HFFc6 (cell line): ENCODE measurements around the gene HBEGF. TPM values are rescaled to one million over a fixed set of nuclear protein-coding genes. Genes with fewer than 3 reads are reported as not detected.

ENCODE experiments used
- DNase-seq: peaks from one replicate; pipeline ENCODE4 v3.0.0-alpha.2; 2018
- H3K27ac Mint-ChIP-seq: 2 replicates; pipeline ENCODE4 v1.8.0; 2020; ENCODE audit warnings: mild to moderate bottlenecking, mixed read lengths
- H3K27me3 Mint-ChIP-seq: 2 replicates; pipeline ENCODE4 v1.8.0; 2021; ENCODE audit warnings: mild to moderate bottlenecking, moderate library complexity, mixed read lengths; ENCODE audit not compliant: insufficient read depth
- H3K36me3 Mint-ChIP-seq: 2 replicates; pipeline ENCODE4 v1.8.0; 2021; ENCODE audit warnings: low read depth, mixed read lengths
- H3K4me1 Mint-ChIP-seq: 2 replicates; pipeline ENCODE4 v1.8.0; 2020; ENCODE audit warnings: low read depth, mixed read lengths
- H3K4me3 Mint-ChIP-seq: 2 replicates; pipeline ENCODE4 v1.8.0; 2020; ENCODE audit warnings: mild to moderate bottlenecking, moderate library complexity, mixed read lengths
- H3K9me3 Mint-ChIP-seq: 2 replicates; pipeline ENCODE4 v1.8.0; 2020; ENCODE audit warnings: mild to moderate bottlenecking, mixed read lengths
- total RNA-seq, 6 experiments: library from RNA; stranded (reverse); fragmentation: NEBNext Ultra II Directional; extraction: Animal tissue kit (Norgen Biotek cat#: 25700); gene quantifications; 2 replicates in 1 of 6; 3 replicates in 5 of 6; pipeline ENCODE4 v1.2.3, GENCODE V29; 2021
- TF ChIP-seq, protein P1 (sequence below): fragments of 200-600 bp; sonication (generic); IDR thresholded peaks from 2 replicates; pipeline ENCODE4 v1.5.0; 2021; ENCODE audit warnings: antibody characterized with exemption, mild to moderate bottlenecking

HBEGF gene
- total RNA-seq, 6 experiments from 2014 or later = 5.6 to 10.2 (median 6.9) TPM

DNA sequence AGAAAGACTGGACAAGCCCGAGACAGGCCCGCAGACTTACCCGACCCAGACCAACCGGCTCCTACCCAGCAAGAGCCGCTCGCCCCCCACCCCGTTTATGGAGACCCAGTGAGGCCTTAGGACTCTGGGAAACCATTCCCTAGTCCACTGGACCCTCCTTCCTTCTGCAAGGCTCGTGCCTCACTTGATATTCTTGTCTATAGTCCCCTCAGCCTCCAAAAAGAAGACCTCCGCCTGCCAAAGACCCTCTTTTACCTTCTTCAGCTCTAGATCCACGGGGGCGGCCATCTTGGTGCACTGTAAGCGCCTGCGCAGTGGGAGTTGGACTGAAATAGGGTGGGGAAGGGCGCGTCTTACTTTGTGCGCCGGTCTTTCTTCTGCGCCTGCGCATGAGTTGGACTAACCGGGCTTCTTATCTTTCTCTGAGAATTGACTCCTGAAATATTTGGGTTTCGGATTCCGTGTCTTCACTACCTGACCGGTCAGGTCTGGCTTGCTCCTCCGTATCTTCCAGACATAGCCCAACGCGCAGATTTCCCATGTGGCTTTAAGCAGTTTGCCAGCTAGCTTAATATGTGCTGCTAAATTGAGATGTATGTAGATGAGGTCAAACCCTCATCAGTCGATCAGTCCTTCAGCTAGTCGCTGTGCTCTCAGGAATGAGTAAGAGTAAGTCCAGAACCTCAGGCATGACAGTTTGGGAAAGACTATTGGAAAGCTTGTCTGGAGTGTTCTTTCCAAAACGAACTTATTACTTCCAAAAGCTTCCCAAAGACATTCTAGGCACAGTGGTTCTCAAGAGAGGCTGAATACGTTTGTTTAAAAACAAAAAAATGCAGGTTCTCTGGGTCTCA, 43.4 kb downstream of the HBEGF start, which contains the start of gene PFDN1:
Gene PFDN1 (minus strand): TSS at position 316 of the 854 bp plus-strand sequence. CDS start 28 bp downstream, at position 288.
- H3K4me1 Mint-ChIP-seq = peaks cover 48% of the 10 kb centered on the region
- no peaks in the 10 kb centered on the region for H3K27me3 Mint-ChIP-seq
- no peaks in the 10 kb centered on the region for H3K9me3 Mint-ChIP-seq
- TF ChIP-seq, protein P1, sequence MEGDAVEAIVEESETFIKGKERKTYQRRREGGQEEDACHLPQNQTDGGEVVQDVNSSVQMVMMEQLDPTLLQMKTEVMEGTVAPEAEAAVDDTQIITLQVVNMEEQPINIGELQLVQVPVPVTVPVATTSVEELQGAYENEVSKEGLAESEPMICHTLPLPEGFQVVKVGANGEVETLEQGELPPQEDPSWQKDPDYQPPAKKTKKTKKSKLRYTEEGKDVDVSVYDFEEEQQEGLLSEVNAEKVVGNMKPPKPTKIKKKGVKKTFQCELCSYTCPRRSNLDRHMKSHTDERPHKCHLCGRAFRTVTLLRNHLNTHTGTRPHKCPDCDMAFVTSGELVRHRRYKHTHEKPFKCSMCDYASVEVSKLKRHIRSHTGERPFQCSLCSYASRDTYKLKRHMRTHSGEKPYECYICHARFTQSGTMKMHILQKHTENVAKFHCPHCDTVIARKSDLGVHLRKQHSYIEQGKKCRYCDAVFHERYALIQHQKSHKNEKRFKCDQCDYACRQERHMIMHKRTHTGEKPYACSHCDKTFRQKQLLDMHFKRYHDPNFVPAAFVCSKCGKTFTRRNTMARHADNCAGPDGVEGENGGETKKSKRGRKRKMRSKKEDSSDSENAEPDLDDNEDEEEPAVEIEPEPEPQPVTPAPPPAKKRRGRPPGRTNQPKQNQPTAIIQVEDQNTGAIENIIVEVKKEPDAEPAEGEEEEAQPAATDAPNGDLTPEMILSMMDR = no peak
- H3K4me3 Mint-ChIP-seq = peak within 1 kb of the TSS; percentile 99
- DNase-seq = peak; percentile 93
- H3K27ac Mint-ChIP-seq = peak within 1 kb of the TSS; percentile 98
- H3K36me3 Mint-ChIP-seq = peaks cover 11% of the 10 kb centered on the region; the same call in 1 of the 2 replicates

DNA sequence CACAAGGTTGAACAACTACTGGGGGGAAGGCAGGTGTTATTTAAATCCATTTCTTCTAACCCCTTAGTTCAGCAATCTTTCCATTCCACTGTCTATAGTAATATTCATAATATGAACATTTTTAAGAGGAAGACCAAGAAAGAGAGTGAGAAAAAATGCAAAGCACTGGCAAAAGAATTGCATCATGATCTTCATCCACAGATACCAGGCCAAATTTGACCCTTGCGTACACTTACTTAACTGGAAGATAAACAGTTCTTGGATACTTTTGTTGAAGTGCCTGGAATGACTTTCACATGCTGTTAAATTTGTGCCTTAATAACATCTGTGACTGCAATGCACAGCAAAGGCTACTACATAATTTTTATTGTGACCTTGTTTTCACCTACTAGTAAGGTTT, 45.3 kb downstream of the HBEGF start:
- Mint-ChIP-seq H3K4me3 (peak overlapping the region; percentile 99), H3K36me3 (peaks cover 11% of the 10 kb centered on the region; the same call in 1 of the 2 replicates), H3K9me3 (no peaks in the 10 kb centered on the region), H3K27me3 (no peaks in the 10 kb centered on the region), H3K27ac (0 out of 2 replicates have a peak overlapping the region, but pooled peaks have one; percentile 16), H3K4me1 (peaks cover 67% of the 10 kb centered on the region)
- TF ChIP-seq, protein P1 = no peak
- no peak for DNase-seq

DNA sequence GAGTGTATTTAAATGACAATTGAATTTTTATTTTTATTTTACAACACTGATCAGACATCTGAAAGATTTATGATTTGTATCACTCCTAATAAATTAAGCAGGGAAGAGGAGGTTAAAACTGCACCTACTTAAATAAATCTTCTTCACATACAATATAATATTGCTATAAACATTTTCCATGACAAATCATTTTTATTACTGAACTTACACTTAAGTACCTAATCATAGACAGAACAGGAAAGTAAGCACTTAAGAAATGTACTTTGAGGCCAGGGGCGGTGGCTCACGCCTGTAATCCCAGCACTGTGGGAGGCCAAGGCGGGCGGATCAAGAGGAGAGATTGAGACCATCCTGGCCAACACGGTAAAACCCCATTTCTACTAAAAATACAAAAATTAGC, 47.3 kb downstream of the HBEGF start:
- peaks cover 88% of the 10 kb centered on the region for H3K4me1 Mint-ChIP-seq
- H3K36me3 Mint-ChIP-seq = peaks cover 11% of the 10 kb centered on the region; the same call in 1 of the 2 replicates
- H3K27ac Mint-ChIP-seq = peak overlapping the region; percentile 60
- peak overlapping the region; percentile 53 for H3K4me3 Mint-ChIP-seq
- no peak for DNase-seq
- no peaks in the 10 kb centered on the region for H3K27me3 Mint-ChIP-seq
- TF ChIP-seq, protein P1 = no peak
- no peaks in the 10 kb centered on the region for H3K9me3 Mint-ChIP-seq

DNA sequence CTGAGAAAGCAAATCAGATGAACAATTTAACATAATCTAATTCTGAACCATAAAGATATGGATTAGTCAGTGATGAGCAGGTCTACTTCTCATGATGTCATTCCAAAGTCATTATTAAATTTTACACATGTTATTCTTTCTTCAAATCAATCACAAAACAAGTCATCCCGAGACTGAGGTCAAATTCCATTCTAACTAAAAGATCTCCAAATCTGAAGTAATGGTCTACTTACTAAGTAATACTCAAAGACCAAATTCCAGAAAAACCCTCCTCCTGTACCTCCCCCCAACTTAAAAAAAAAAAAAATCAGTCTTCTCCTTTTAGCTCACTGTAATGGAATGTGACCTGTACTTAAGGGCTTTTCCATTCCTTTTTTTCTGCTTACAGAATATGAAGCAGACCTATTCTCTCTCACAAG, 48.2 kb downstream of the HBEGF start:
- H3K4me1 Mint-ChIP-seq = peaks cover 90% of the 10 kb centered on the region
- peak overlapping the region; percentile 60 for H3K27ac Mint-ChIP-seq
- peak overlapping the region; percentile 31 for H3K4me3 Mint-ChIP-seq
- TF ChIP-seq, protein P1 = no peak
- H3K36me3 Mint-ChIP-seq = peaks cover 11% of the 10 kb centered on the region; the same call in 1 of the 2 replicates
- no peaks in the 10 kb centered on the region for H3K27me3 Mint-ChIP-seq
- no peaks in the 10 kb centered on the region for H3K9me3 Mint-ChIP-seq
- DNase-seq = peak; percentile 47

DNA sequence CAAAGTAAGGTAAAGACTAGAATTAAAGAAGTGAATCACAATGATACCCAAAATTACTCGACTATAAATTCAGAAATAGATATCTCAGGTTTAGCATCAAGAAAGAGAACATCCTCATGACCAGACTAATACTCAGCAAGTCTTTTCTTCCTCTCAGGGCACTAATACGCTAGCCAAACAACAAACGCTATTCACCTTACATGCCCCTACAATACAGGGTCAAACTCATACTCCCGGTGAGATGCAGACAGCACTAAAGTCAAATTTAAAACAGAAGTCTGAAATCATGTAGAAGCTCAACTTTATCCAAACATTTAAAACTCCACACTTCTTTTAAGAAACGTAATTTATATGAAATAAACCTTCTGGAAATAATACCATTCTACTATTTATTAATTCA, 49.1 kb downstream of the HBEGF start:
- TF ChIP-seq, protein P1 = no peak
- no peak for DNase-seq
- peaks cover 11% of the 10 kb centered on the region; the same call in 1 of the 2 replicates for H3K36me3 Mint-ChIP-seq
- no peak overlapping the region for H3K4me3 Mint-ChIP-seq
- H3K9me3 Mint-ChIP-seq = no peaks in the 10 kb centered on the region
- H3K27me3 Mint-ChIP-seq = no peaks in the 10 kb centered on the region
- peaks cover 95% of the 10 kb centered on the region for H3K4me1 Mint-ChIP-seq
- 0 out of 2 replicates have a peak overlapping the region, but pooled peaks have one; percentile 60 for H3K27ac Mint-ChIP-seq
